Measurements from ENCODE around the gene RAPGEF2. TPM values are rescaled to one million over a fixed set of nuclear protein-coding genes. Genes with fewer than 3 reads are reported as not detected.
"Not testable (repeated sequence)": the region's sequence is repeated elsewhere in the genome, so short reads cannot be mapped to it uniquely, and the experiment has no call there.

Gene RAPGEF2
- total RNA-seq, 1 experiment from 2014 or later = 37.1 TPM

- Mint-ChIP-seq H3K9me3 (no peaks in the 10 kb centered on the region; a peak in 1 of 5 replicates), H3K4me3 (no peak overlapping the region), H3K4me1 (peaks cover 30 to 31% of the 10 kb centered on the region in 2 experiments), H3K27me3 (ENCODE audit: low read depth) (no peaks in the 10 kb centered on the region), H3K36me3 (ENCODE audit: insufficient read depth in 1 of 3, low read depth in 3 of 3) (no peaks in the 10 kb centered on the region), H3K27ac (no peak overlapping the region; a peak in 1 of 7 replicates)
- Histone ChIP-seq H3T11ph (ENCODE audit: low read length) (no peak overlapping the region), H3K23me2 (ENCODE audit: insufficient read length, low read depth, low read length, poor library complexity, severe bottlenecking) (no peaks in the 10 kb centered on the region), H3K27ac (ENCODE audit: insufficient read length, low read depth, low read length) (no peak overlapping the region), H3K27me3 (ENCODE audit: insufficient read depth, low read length) (no peaks in the 10 kb centered on the region), H2BK15ac (ENCODE audit: low read depth, low read length) (no peak overlapping the region), H3K9ac (ENCODE audit: extremely low read depth, insufficient read length, low read length) (no peak overlapping the region), H3K9me3 (ENCODE audit: control insufficient read depth, low read depth, low read length) (no peaks in the 10 kb centered on the region), H2BK5ac (ENCODE audit: insufficient read length, low read length) (no peak overlapping the region), H4K8ac (replicated peaks; ENCODE audit: insufficient read length, low read depth, low read length) (no peak overlapping the region), H2BK20ac (ENCODE audit: low read depth, low read length, poor library complexity, severe bottlenecking) (no peak overlapping the region), H3K4me1 (ENCODE audit: insufficient read depth, low read length) (peaks cover 6% of the 10 kb centered on the region; the same call in 1 of the 2 replicates), H3K56ac (ENCODE audit: insufficient read length, low read depth, low read length) (no peak overlapping the region), H3K4me2 (ENCODE audit: insufficient read depth, insufficient read length, low read length) (no peak overlapping the region), H2AFZ (ENCODE audit: low read length) (no peak overlapping the region), H4K91ac (ENCODE audit: insufficient read length, low read depth, low read length) (no peak overlapping the region), H3K18ac (ENCODE audit: insufficient read length, low read depth, low read length) (no peak overlapping the region), H2AK5ac (ENCODE audit: insufficient read length, low read length) (no peak overlapping the region), H3K23ac (ENCODE audit: insufficient read length, low read depth, low read length) (no peak overlapping the region), H3K4ac (ENCODE audit: low read depth, low read length) (no peak overlapping the region), H2BK120ac (ENCODE audit: low read depth, low read length, poor library complexity, severe bottlenecking) (no peak overlapping the region), H4K5ac (ENCODE audit: insufficient read length, low read depth, low read length) (no peak overlapping the region), H3K79me2 (ENCODE audit: insufficient read depth, low read length) (peaks cover 6% of the 10 kb centered on the region; the same call in 1 of the 2 replicates), H4K20me1 (ENCODE audit: control insufficient read depth, insufficient read depth, insufficient read length) (no peaks in the 10 kb centered on the region), H3K14ac (ENCODE audit: insufficient read depth, low read length) (no peak overlapping the region), H2BK12ac (ENCODE audit: insufficient read length, low read depth, low read length) (no peak overlapping the region), H3K79me1 (ENCODE audit: insufficient read depth, low read depth, low read length, poor library complexity, severe bottlenecking) (no peaks in the 10 kb centered on the region)
- no peak for TF ChIP-seq CTCF (conservative IDR thresholded peaks at IDR 0.05)
- DNase-seq = no peak
- WGBS (ENCODE audit: extremely low coverage, insufficient read length, low lambda C conversion rate) = no CpG with 5 or more reads among the region's 1 CpG
Observed at GRCh38 chr4:159160242-159160641, 57.4 kb downstream of the RAPGEF2 start.

- H3K36me3 Mint-ChIP-seq (ENCODE audit: insufficient read depth in 1 of 3, low read depth in 3 of 3); H3K14ac ChIP-seq (ENCODE audit: insufficient read depth, low read length); DNase-seq; H4K20me1 ChIP-seq (ENCODE audit: control insufficient read depth, insufficient read depth, insufficient read length); H2BK12ac ChIP-seq (ENCODE audit: insufficient read length, low read depth, low read length); H3K4me2 ChIP-seq (ENCODE audit: insufficient read depth, insufficient read length, low read length); H3K27me3 ChIP-seq (ENCODE audit: insufficient read depth, low read length); H3K9ac ChIP-seq (ENCODE audit: extremely low read depth, insufficient read length, low read length); H3K27me3 Mint-ChIP-seq (ENCODE audit: low read depth); H3K79me1 ChIP-seq (ENCODE audit: insufficient read depth, low read depth, low read length, poor library complexity, severe bottlenecking); H3K4me3 Mint-ChIP-seq; H4K8ac ChIP-seq (replicated peaks; ENCODE audit: insufficient read length, low read depth, low read length); H2BK5ac ChIP-seq (ENCODE audit: insufficient read length, low read length); H3T11ph ChIP-seq (ENCODE audit: low read length); H3K56ac ChIP-seq (ENCODE audit: insufficient read length, low read depth, low read length); H3K23ac ChIP-seq (ENCODE audit: insufficient read length, low read depth, low read length); H4K91ac ChIP-seq (ENCODE audit: insufficient read length, low read depth, low read length); H2AK5ac ChIP-seq (ENCODE audit: insufficient read length, low read length); H2BK20ac ChIP-seq (ENCODE audit: low read depth, low read length, poor library complexity, severe bottlenecking); H4K5ac ChIP-seq (ENCODE audit: insufficient read length, low read depth, low read length); H3K9me3 ChIP-seq (ENCODE audit: control insufficient read depth, low read depth, low read length); H3K18ac ChIP-seq (ENCODE audit: insufficient read length, low read depth, low read length); H3K9me3 Mint-ChIP-seq; H3K4ac ChIP-seq (ENCODE audit: low read depth, low read length); H3K27ac ChIP-seq (ENCODE audit: insufficient read length, low read depth, low read length); H2AFZ ChIP-seq (ENCODE audit: low read length); H2BK15ac ChIP-seq (ENCODE audit: low read depth, low read length); H3K23me2 ChIP-seq (ENCODE audit: insufficient read length, low read depth, low read length, poor library complexity, severe bottlenecking); H3K4me1 ChIP-seq (ENCODE audit: insufficient read depth, low read length); H3K79me2 ChIP-seq (ENCODE audit: insufficient read depth, low read length); H2BK120ac ChIP-seq (ENCODE audit: low read depth, low read length, poor library complexity, severe bottlenecking): not testable (repeated sequence)
- no CpG with 5 or more reads among the region's 3 CpGs for WGBS (ENCODE audit: extremely low coverage, insufficient read length, low lambda C conversion rate)
- peak overlapping the region in 1 of 3 experiments; percentile 77; a peak in 3 of 7 replicates for H3K27ac Mint-ChIP-seq
- peaks cover 27% of the 10 kb centered on the region in 2 experiments for H3K4me1 Mint-ChIP-seq
Observed at GRCh38 chr4:159161436-159161835, 58.6 kb downstream of the RAPGEF2 start.
